ENCODE results near the gene PRKCD. TPM values are rescaled to one million over a fixed set of nuclear protein-coding genes. Genes with fewer than 3 reads are reported as not detected.

Gene PRKCD
- total RNA-seq, 1 donor from 2014 or later = 78.4 TPM

GRCh38 chr3:53200501-53201498 is 39.8 kb downstream of the PRKCD start:
- no peak for DNase-seq
- TF ChIP-seq CTCF (IDR thresholded peaks at IDR 0.05) = no peak
- intact Hi-C loops (cut with DNase I) = no loop called here

DNA sequence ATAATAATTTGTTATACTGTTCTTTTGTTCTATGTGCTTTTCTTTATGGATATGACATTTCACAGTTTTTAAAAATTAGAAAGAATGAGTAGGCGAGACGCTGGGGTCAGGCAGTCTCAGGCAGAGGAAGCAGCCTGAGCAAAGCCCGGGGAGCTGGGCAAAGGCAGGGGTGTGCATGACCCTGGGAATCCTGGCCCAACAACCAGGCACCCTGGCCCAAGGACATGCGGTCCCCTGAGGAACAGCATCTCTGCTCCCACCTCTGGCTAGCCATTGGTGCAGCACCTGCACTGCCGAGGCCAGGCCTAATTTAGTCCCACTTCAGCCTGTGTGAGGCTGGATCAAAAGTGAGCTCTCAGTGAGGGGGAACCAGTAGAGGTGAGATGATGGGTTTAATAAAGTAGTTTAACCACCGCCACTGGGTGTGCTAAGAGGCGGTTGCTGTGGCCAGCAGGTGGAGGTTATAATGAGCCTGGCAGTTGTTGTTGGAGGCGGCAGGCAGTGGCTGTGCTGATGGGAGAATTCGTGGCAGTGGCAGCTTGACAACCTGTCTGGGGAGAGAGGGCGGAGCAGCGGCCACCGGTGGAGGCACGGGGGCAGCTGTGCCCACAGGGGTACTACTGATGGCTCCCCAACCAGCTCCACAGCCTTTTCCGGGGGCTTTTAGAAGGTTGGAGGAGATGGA is 41.5 kb downstream of the PRKCD start:
- Histone ChIP-seq H3K4me1 (no peaks in the 10 kb centered on the region), H3K27me3 (no peaks in the 10 kb centered on the region), H3K27ac (no peak overlapping the region), H3K36me3 (no peaks in the 10 kb centered on the region), H3K4me3 (no peak overlapping the region), H3K9me3 (no peaks in the 10 kb centered on the region)
- no peak for ATAC-seq
- no peak for DNase-seq
- intact Hi-C loops (cut with DNase I) = no loop called here
- TF ChIP-seq CTCF (IDR thresholded peaks at IDR 0.05) = no peak

More at GRCh38 chr3:53200501-53201498, 39.8 kb downstream of the PRKCD start:
- no peak for ATAC-seq
- Histone ChIP-seq H3K27me3 (no peaks in the 10 kb centered on the region), H3K36me3 (no peaks in the 10 kb centered on the region), H3K9me3 (no peaks in the 10 kb centered on the region), H3K4me3 (no peak overlapping the region), H3K27ac (no peak overlapping the region), H3K4me1 (peaks cover 6% of the 10 kb centered on the region)

DNA sequence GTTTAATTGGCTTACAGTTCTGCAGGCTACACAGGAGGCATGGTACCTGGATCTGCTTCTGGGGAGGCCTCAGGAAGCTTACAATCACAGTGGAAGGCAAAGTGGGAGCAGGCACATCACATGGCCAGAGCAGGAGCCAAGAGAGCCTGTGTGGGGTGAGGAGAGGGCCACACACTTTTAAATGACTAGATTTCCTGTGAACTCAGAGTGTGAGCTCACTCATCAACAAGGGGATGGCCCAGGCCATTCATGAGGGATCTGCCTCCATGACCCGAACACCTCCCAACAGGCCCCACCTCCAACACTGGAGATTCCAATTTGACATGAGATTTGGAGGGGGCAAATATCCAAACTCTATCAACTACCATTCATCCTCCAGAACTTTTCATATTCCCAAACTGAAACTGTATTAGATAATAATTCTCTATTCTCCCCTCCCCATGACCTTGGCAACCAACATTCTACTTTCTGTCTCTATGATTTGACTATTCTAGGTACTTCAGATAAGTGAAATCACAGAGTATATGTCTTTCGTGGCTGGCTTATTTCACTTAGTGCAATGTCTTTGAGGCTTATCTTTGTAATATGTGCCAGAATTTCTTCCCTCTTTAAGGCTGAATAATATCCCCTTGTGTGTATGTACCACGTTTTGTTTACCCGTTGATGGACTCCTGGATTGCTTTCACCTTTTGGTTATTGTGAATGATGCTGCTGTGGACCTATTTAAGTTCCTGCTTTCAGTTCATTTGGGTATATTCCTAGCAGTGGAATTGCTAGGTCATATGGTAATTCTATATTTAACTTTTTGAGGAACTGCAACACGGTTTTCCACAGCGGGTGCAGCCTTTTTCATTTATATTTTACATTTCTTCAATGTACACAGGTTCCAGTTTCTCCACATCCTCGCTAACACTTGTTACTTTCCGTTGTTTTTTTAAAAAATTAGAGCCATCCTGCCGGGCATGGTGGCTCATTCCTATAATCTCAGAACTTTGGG is 51.0 kb downstream of the PRKCD start:
- no peak for DNase-seq
- Histone ChIP-seq H3K4me1 (no peaks in the 10 kb centered on the region), H3K27ac (no peak overlapping the region), H3K27me3 (no peaks in the 10 kb centered on the region), H3K36me3 (no peaks in the 10 kb centered on the region), H3K9me3 (no peaks in the 10 kb centered on the region), H3K4me3 (no peak overlapping the region)
- intact Hi-C loops (cut with DNase I) = no loop called here
- TF ChIP-seq CTCF (IDR thresholded peaks at IDR 0.05) = no peak
- no peak for ATAC-seq

DNA sequence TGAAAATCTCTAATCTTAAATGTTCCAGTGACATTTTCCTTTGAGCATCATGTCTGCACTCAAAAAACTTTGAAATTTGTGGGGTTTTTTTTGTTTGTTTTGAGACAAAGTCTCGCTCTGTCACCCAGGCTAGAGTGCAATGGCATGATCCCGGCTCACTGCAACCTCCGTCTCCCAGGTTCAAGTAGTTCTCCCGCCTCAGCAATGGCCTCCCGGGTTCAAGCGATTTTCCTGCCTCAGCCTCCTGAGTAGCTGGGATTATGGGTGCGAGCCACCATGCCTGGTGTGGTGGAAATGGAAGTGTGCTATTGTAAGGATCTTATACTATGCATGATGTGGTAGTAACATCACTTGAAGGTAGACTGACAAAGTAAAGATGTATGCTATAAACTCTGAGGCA is 52.3 kb downstream of the PRKCD start:
- no peaks in the 10 kb centered on the region for H3K36me3 ChIP-seq
- no peaks in the 10 kb centered on the region for H3K4me1 ChIP-seq
- DNase-seq (no peak), ATAC-seq (no peak)
- intact Hi-C loops (cut with DNase I) = no loop called here
- H3K9me3 ChIP-seq = no peaks in the 10 kb centered on the region
- H3K27me3 ChIP-seq = no peaks in the 10 kb centered on the region
- no peak for TF ChIP-seq CTCF (IDR thresholded peaks at IDR 0.05)
- H3K4me3 ChIP-seq = no peak overlapping the region
- no peak overlapping the region for H3K27ac ChIP-seq

- intact Hi-C loops (cut with DNase I) = no loop called here
- TF ChIP-seq CTCF (IDR thresholded peaks at IDR 0.05) = no peak
- DNase-seq = no peak
These were observed 54.8 kb downstream of the PRKCD start for GRCh38 chr3:53215816-53216215.

More at GRCh38 chr3:53215816-53216215, 54.8 kb downstream of the PRKCD start:
- H3K4me3 ChIP-seq = no peak overlapping the region
- H3K27me3 ChIP-seq = no peaks in the 10 kb centered on the region
- no peak for ATAC-seq
- no peaks in the 10 kb centered on the region for H3K4me1 ChIP-seq
- H3K27ac ChIP-seq = no peak overlapping the region
- no peaks in the 10 kb centered on the region for H3K9me3 ChIP-seq
- no peaks in the 10 kb centered on the region for H3K36me3 ChIP-seq
